GM12891 (cell line): Measurements from ENCODE around the gene NOC4L.

Experiments
- PAX5 ChIP-seq: IDR thresholded peaks from 2 replicates; pipeline ENCODE4 v1.6.1; 2011; ENCODE audit warnings: low read length, moderate library complexity, mild to moderate bottlenecking; ENCODE audit not compliant: insufficient read depth, severe bottlenecking
- POLR2A ChIP-seq: IDR thresholded peaks from 2 replicates; pipeline ENCODE4 v1.6.1; 2011; ENCODE audit warnings: low read depth, low read length, control low read depth
- POLR2AphosphoS5 ChIP-seq: IDR thresholded peaks from 2 replicates; pipeline ENCODE4 v1.6.1; 2011; ENCODE audit warnings: low read depth, low read length, control low read depth
- POU2F2 ChIP-seq: IDR thresholded peaks from 2 replicates; pipeline ENCODE4 v1.6.1; 2011; ENCODE audit warnings: low read depth, mild to moderate bottlenecking, control low read depth, low read length, moderate library complexity
- SPI1 ChIP-seq: IDR thresholded peaks from 2 replicates; pipeline ENCODE4 v1.6.1; 2011; ENCODE audit warnings: low read depth, low read length, control low read depth
- TAF1 ChIP-seq: IDR thresholded peaks from 2 replicates; pipeline ENCODE4 v1.6.1; 2011; ENCODE audit warnings: low read depth, low read length, control low read depth

- TF ChIP-seq POLR2A (no peak), POLR2AphosphoS5 (no peak), TAF1 (no peak), SPI1 (no peak), PAX5 (no peak), POU2F2 (no peak)
Observed at GRCh38 chr12:132147423-132148367, 3.4 kb downstream of the NOC4L start.
